Activated CD8-positive, alpha-beta memory T cell treated with anti-CD3 and anti-CD28 coated beads, Interleukin-2, amount 50 U/mL, for 24 hours (primary cell): ENCODE data around the gene FIG4.
"Not testable (repeated sequence)": the region's sequence is repeated elsewhere in the genome, so short reads cannot be mapped to it uniquely, and the experiment has no call there.

Experiments used
- DNase-seq: peaks from one replicate; pipeline ENCODE4 v3.0.0-alpha.2; 2020; ENCODE audit errors: extremely low read depth

FIG4 gene

GRCh38 chr6:109852713-109853112 is 161.6 kb downstream of the FIG4 start:
- no peak for DNase-seq

- no peak for DNase-seq
These were observed 162.3 kb downstream of the FIG4 start for GRCh38 chr6:109853426-109853825.

- DNase-seq = no peak
These were observed 162.9 kb downstream of the FIG4 start for GRCh38 chr6:109853951-109854350.

- DNase-seq = no peak
These were observed 163.6 kb downstream of the FIG4 start for GRCh38 chr6:109854541-109855308.

DNA sequence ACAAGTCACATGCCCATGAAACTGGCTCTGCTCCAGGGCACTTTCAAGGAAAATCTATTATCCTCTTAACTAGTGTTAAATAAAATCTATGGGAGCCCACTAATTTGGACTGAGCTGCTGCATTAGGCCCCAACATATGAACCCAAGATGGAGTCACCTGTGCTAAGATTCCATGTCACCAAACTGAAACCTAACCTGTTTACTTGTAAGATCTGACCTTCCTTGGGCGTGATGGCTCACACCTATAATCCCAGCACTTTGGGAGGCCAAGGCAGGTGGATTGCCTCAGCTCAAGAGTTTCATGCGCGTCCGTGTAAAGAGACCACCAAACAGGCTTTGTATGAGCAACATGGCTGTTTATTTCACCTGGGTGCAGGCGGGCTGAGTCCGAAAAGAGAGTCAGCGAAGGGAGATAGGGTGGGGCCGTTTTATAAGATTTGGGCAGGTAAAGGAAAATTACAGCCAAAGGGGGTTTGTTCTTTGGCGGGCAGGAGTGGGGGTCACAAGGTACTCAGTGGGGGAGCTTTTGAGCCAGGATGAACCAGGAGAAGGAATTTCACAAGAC is 164.5 kb downstream of the FIG4 start:
- not testable (repeated sequence) for DNase-seq

DNA sequence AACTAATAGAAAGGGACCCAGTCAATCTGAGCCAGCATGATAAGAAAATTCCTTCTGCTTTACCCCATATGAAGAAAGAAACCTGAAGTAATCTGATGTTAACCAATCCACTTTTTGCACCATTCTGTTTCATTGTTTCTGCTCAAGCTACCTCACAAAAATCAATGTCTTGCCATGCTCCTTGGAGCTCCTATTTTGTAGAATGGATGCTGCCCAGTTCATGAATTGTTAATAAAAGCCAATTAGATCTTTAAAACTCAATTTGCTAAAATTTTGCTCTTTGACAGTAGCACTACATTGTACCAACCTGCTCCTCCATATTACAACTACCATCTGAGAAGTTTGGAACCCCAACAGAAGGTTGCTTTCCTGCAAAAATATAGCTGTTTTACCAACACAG is 170.8 kb downstream of the FIG4 start:
- no peak for DNase-seq

GRCh38 chr6:109864050-109864449 is 173.0 kb downstream of the FIG4 start:
- no peak for DNase-seq

GRCh38 chr6:109865968-109866367 is 174.9 kb downstream of the FIG4 start:
- no peak for DNase-seq

DNA sequence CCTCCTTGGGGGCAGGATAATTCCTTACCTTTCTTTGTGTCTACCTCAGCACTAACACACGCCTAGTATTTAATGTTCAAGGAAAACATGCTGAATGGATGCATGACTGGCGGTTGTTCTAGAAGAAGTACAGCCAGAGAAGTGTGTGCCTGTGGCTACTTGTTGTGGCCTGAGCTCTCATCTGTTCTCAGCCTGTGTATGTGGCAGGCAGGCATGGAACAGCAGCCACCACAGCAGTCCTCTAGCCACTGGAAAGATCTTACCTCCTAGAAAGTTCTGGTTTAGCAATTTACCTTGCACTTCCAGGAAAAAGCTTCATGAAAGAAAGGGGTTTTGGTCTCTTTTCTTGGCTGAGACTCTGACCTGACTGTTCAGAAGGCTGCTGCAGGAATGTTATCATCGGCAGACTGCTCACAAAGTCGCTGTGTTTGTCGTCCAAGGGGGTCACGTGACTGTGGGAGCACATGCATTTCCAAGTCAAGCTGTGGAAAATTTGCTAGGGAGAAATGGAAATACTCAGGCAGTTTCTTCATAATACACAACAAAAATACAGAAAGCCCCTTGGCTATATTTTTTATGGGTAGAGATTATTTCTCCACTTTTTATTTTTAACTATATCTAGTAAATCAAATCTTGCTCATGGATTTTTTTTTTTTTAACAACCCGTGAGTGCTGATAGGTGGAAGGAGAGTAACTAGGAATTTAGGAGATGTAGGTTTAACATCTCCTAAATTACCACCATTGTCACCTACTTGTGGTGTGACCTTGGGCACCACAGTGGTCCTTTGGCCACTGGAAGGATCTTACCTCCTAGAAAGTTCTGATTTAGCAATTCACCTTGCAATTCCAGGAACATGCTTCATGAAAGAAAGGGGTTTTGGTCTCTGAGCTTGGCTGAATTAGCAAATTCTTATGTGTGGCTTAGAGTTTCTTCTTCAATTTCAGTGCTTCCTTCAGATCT is 176.2 kb downstream of the FIG4 start:
- DNase-seq = no peak

- DNase-seq = no peak
These were observed 176.9 kb downstream of the FIG4 start for GRCh38 chr6:109867970-109868358.

DNA sequence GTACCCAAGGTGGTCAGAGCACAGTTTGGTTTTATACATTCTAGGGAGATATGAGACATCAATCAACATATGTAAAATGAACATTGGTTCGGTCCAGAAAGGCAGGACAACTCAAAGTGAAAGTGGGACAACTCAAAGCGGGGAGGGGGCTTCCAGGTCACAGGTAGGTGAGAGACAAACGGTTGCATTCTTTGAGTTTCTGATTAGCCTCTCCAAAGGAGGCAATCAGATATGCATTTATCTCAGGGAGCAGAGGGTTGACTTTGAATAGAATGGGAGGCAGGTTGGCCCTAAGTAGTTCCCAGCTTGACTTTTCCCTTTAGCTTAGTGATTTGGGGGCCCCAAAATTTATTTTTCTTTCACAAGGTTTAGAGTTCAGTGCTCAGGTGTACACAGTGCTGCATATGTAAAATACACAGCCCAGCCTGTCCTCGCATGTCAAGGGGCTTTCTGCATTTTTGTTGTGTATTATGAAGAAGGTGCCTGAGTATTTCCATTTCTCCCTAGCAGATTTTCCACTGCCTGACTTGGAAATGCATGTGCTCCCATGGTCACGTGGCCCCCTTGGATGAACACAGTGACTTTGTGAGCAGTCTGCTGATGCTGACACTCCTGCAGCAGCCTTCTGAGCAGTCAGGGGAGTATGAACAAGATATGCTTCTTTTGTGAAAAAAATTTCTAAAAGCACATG is 178.4 kb downstream of the FIG4 start:
- not testable (repeated sequence) for DNase-seq

DNA sequence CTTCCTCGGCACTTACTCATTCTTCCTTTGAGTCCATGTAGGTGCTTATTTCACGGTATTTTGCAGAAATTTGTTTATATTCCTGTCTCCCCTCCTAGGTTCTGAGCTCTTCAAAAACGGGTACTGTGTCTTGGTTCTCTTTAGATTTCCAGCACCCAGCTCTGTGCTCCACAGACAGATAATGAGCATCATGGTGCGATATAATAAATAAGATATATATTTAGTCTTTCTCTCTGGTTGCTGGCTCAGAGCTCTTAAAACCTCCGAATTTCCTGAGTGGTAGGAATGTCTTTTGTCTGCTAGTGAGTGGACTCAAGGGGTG is 179.0 kb downstream of the FIG4 start:
- no peak for DNase-seq

- no peak for DNase-seq
These were observed 181.5 kb downstream of the FIG4 start for GRCh38 chr6:109872549-109872948.

DNA sequence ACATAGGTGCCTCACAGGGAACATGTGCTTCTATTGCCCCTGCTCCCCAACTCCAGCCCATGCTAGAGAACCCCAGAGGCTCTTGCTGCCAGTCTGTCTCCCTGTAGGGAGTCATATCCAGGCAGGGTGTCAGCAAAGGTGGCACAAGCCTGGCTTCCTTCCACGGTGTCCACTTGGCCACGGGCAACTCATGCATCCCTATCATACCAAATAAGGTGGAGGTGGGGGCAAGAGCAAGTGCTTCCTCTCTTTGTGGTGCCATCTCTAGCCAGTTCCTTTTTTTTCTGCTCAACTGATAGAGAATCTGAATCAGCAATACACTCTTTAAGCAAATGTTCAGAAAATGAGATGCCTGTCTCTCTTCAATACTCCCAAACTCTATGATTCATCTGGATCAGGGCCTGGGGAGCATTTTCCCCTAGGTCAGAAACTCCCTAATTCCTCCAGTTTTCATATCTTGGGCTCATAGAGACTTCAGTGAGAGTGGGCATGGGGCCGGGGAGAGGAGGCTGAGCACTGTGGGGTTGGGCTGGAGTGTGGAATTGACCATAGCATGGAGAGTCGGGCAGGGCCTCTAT is 182.0 kb downstream of the FIG4 start:
- no peak for DNase-seq

DNA sequence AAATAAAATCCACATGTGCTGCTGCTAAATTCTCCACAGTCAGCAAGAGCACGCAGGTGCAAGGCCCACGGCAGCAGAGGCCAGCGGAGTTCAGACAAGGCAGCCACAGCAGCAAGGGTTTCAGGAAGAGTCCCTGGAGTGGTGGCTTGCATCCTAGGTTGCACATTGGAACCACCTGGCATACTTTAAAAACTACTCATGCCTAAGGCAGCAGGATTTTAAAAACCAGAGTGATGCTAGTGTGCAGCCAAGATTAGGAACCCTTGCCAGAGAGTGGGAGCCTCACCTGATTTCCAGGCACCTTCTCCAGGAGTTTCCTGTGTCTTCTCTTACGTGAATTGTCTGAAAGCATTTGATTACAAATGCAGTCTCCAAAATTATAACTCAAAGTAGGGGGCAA is 183.0 kb downstream of the FIG4 start:
- no peak for DNase-seq

DNA sequence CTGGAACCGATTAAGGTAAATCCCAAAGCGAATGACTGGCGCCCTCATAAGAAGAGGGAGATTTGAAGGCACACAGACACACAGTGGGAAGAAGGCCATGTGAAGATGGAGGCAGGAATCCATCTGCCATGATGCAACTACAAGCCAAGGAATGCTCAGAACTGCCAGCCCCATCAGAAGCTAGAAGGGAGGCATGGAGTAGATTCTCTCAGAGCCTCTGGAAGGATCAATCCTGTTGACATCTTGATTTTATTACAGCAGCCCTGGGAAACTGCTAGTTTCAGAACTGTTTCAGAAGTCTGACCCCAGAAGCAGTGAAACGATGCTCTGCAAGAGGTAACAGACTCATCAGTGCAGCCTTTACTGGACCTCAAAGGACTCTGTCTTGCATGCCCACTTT is 183.5 kb downstream of the FIG4 start:
- no peak for DNase-seq
